ENCODE measurements around the gene DCP1A. TPM values are rescaled to one million over a fixed set of nuclear protein-coding genes. Genes with fewer than 3 reads are reported as not detected.

DCP1A gene
- total RNA-seq = 6.5 and 9.5 TPM in 2 replicates

DNA sequence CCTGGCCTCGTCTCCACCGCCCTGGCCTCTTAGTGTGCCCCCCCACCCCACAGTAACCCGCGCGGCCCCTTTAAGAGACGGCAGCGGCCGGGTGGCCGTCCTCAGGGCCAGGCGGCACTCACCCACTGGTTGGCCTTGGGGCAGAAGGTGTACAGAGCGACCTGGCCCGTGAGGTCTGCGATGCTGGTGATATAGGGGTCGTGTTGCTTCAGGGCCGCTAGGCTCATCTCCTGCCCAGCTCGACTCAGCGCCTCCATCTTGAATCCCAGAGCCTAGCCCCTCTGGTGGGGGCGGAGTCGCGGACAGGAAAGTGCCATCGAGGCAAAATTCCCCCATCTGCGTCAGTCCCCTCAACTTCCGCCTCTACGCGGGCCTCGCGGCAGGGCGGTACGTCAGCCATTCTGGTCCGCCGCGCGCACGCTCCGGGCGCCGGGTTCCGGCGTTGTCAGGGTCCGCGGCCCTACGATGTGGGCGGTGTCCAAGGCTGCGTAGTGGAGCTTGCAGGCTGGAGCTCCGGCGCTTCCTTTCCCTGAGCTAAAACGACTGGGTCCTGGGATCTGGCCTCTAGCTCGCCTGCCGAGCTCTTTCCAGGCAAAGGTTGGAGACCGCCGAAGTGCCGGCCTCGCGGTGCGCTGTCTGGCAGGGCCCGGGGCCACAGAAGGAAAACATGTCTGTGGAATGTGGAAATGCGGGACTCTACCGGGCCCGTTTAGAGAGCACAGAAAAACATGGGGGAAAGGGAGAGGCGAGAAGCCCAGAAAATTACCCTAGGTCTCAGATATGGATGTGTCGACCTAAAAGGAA, at the start of gene DCP1A:
Gene DCP1A, minus strand, starts transcription at position 283 of the 804 bp plus-strand sequence. Its CDS starts 26 bp downstream, at position 257.

DNA sequence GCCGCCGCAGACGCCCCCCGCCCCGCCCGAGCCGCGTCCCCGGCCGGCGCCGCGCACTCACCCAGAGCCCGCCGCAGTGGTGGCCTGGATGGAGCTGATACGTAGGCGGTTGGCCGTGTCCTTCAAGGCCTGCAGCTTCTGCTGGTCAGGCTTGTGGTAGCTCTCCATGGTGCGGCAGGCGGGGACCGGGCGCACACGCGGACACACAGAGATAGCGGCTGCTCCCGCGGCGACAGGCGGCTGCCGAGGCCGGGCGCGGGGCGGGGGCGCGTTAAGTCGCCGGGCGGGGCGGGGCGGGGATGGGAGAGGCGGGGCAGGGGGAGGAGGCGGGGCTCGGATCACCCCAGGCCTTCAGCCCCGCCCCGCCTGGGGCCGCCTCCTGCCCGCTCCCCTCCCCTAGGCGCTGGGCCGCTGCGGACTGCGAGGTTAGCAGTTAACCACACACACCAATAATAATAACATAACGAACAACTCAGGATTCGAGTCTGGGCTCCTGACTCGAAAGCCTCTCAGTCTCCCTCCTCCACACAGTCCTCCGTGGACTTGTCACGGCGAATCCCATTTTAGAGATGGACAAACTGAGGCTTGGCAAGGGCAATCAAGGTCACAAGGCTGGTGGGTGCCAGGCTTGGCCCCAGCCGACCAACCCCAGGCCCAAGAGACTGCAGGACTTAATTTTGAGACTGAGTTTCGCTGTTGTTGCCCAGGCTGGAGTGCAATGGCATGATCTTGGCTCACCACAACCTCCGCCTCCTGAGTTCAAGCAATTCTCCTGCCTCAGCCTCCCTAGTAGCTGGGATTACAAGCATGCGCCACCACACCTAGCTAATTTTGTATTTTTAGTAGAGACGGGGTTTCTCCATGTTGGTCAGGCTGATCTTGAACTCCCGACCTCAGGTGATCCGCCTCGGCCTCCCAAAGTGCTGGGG, 91.3 kb downstream of the DCP1A start, which contains the start of gene TKT:
Gene TKT, minus strand, starts transcription at position 248 of the 929 bp plus-strand sequence. Its CDS starts 80 bp downstream, at position 168.

Other genes starting within 250 kb of the DCP1A start
- gene RFT1, start 217.1 kb downstream of the DCP1A start, total RNA-seq = 21.0 and 28.8 TPM in 2 replicates
- 11.2 and 13.5 TPM in 2 replicates for gene PRKCD, start 186.3 kb downstream of the DCP1A start, total RNA-seq
- gene TKT, start 91.5 kb downstream of the DCP1A start, total RNA-seq = 553 and 737 TPM in 2 replicates
- 0.14 TPM in 1 of 2 replicates, not detected in the other for gene CACNA1D, start 147.1 kb upstream of the DCP1A start, total RNA-seq

Measured in airway epithelial cell (primary cell).